COLO668 (cell line): ENCODE results near the gene CKB.

Experiments
- DNase-seq: peaks from one replicate; lab custom pipeline; 2025; ENCODE audit not compliant: unreplicated experiment; lab: John Stamatoyannopoulos, UW

The CKB gene

DNA sequence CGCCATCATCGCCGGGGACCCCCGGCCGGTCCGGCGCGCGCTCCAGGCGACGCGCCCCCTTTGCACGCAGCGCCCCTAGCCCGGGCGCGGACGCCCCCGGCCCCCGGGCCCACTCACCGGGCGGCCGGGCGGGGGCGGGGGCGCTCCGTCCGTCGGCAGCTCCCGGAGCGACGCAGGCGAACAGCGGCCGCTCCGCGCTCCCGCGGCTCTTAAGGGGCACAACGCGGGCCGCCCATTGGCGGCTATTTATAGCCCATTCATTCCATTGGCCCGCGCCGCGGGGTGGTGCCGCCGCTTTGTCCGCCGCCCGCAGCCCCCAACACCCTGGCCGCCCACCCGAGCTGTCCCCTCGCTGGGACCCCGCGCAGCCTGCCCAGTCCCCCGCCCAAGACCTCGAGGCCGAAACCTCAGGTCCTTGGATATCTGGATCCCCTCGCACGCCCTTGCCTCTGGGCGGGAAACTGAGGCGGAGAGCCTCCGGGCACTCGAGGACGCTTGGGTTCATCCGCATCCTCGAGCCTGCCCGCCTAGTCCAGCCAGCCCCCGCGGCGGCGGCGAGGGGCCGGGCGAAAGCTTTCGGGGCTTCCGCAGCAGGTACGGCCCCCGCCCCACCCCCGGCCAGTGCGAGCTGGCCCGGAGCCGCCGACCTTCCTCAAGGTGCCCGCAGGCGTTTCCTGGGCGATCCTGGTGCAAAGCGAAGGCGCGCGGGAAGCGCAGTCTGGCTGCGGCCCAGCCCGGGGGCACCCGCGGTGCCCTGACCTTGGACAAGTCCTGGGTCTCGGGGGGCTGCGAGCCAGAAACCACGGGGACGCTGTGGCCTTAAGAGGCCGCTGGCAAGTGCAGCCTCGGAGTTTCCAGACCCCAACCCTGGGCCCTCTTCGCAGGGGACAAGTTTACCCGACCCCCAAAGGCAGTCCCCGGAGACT lies at the start of gene CKB:
Gene CKB, minus strand, starts transcription at position 182 of the 926 bp plus-strand sequence. CDS start 337 bp downstream, outside the sequence.
- peak; percentile 92 for DNase-seq

DNA sequence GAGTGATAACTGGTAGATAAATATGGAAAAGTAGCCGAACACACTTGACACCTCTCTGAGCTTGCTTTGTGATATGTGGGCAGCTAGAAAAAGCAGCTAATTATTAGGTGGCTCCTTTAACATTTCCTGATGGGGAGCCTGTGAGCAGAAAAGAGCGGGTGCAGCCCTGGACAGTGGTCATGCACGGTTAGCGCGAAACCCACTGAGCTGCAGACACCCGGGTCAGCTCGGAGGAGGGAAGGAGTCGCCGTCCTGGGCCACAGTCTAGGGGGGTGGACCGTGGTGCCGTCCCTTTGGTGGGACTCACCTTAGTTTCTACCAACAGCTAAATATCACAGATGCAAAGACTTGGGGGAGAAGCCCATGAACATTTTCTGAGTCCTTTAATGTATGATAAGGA lies 46.8 kb upstream of the CKB start:
- DNase-seq: no peak

DNA sequence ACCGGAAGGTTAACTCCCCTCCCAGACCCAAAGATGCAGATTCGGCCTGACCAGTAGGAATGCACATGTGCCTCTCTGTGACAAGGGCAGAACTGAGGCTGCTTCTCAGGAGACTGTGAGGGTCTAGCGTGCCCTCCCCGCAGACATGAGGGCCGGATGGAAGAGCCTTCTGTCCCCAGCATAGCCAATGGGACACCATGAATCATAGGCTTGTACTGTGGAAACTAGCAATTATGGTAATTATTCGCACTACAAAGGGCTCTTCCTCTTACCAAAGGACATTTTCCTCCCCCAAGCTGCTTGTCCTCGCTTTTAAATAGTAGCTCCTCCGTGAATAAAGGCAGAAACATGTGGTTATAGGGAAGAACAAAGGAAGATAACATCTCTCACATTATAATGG lies 46.3 kb upstream of the CKB start:
- no peak for DNase-seq

DNA sequence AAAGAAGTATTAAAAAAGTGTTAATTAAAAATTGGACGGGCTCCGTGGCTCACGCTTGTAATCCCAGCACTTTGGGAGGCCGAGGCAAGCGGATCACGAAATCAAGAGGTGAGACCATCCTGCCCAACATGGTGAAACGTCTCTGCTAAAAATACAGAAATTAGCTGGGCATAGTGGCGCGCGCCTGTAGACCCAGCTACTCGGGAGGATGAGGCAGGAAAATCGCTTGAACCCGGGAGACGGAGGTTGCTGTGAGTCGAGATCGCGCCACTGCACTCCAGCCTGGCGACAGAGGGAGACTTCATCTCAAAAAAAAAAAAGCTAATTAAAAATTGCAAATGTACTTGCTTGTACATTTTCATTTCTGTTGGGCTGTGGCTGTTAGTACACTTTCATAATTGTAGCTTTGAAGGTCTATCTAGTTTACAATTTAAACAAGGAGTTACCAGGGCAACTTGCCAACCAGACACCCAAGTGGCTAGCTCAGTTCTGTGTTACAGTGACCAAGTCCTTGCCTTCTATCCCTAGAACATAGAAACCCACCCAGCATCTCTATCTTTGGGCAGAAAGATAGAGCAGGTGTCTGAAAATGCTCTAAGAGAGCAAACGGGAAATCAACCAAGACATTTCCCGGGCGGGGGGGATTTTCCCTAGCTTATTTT lies 41.3 kb upstream of the CKB start:
- DNase-seq: no peak

DNA sequence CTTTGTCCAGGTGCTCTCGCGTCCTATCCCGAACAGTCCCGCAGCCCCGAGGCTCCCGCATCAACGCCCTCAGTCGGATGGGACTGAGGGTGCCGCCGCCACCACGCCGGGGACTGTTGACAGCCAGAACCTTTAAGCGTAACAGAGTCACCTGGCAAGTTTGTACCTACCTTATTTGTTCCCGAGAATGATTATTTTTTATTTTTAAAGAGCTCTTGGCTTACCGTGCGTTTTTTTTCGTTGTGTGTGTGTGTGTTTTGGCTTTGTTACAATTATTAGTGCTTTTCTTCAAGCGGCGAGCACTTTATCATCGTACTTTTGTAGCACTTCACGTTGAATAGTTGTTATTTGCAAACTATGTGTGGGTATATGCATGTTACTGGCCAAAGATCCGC lies 40.6 kb upstream of the CKB start:
- DNase-seq: no peak

DNA sequence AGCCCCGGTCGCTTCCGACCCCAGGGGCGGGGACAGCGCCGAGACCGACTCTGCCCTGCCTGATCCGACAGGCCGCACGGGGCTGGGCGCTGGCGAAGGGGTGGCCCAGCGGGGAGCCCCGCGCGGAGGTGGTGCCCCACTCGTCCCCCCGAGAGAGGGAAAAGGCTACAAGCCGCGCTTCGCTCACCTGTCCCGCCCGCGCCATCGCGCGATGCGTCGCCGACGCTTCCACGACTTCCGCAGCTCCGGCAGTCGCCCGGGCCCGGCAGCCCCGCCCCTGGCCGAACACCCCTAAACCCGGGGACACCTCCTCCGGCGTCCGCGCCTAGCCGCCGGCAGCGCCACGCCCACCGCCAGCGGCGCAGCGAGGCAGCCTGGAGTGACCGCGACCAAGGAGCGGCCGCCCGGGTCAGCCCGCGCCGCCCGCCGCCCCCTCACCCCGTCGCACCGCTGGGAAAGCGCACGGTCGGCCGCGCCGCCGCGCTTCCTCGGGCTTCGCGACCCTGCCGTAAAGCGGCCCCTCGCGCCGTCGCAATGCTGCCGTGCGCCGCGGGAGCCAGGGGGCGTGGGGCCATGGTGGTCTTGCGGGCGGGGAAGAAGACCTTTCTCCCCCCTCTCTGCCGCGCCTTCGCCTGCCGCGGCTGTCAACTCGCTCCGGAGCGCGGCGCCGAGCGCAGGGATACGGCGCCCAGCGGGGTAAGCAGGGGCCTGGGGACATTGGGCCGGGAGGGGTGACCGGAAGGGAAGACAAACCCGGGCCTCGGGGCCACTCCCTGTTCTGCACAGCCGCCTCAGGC lies 40.0 kb upstream of the CKB start, which contains the start of the genes BAG5 and COA8:
Gene BAG5, minus strand, starts transcription at position 229 of the 797 bp plus-strand sequence. CDS start 1,493 bp downstream, outside the sequence.
Gene COA8, plus strand, starts transcription at position 532 of the 797 bp plus-strand sequence. Its CDS starts 42 bp downstream, at position 574.
- DNase-seq: peak; percentile 98

DNA sequence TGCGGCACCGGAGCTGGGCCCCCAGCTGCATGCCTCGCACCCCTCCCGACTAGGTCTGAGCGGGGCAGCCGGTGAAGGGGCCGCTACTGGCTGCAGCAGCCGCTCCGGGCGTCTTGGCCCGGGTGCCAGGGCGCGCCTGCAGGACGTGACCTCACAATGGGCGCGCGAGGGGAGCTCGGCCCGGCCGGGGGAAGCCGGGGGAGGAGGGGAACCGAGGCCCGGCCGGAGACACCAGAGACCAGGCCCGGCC lies 39.5 kb upstream of the CKB start:
- peak; percentile 77 for DNase-seq

DNA sequence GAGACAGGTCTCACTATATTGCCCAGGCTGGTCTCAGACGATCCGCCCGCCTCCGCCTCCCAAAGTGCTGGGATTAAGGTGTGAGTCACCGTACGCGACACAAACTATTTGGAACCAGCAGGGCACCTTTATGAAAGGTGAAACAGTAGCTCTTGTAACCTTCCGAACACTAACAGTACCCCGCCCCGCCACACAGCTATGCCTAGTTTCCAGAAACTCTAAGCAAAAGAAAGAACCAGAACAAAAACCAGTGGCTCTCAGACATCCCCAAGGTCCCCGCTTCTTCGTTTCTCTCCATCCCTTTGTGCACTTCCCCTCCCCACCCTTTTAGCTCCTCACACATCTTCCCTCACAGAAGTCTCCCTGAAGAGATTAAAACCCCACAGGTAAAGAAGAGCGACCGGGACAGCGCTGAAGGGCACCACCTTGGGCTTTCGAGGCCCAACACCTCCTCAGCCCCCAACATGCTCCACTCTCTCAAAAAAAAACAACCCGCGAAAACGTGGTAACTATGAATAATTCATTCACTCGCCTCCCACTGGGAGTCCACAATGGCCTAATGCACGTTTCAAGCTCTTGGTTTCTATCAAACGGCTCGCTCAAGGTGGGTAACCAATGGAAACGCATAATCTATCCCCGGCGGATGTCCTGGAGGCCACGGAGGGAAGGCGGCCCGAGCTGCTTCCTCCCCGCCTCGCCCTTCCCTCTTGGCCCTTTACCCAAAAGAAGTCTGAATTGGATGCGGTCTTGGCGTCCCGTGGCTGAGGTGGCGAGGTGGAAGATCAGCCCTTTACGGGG lies 39.0 kb upstream of the CKB start:
- DNase-seq: peak; percentile 52

DNA sequence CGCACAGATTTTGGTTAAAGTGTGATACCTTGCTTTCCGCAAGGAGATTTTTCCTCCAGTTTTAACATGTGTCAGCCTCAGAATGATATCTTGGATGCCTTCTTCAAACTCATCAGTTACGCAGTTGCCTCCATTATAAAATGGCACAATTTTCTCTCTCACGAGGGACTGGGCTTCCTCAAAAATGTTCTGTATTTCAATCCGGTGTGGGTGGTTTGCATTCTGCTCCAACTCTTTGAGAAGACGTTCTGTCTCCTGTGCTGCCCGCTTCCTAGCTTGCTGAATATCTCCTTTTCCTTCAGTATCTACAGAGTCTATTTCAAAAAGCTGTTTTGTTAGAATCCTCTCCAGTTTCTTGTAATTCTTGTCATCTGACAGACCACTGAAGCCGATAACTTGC lies 38.1 kb upstream of the CKB start:
- no peak for DNase-seq

DNA sequence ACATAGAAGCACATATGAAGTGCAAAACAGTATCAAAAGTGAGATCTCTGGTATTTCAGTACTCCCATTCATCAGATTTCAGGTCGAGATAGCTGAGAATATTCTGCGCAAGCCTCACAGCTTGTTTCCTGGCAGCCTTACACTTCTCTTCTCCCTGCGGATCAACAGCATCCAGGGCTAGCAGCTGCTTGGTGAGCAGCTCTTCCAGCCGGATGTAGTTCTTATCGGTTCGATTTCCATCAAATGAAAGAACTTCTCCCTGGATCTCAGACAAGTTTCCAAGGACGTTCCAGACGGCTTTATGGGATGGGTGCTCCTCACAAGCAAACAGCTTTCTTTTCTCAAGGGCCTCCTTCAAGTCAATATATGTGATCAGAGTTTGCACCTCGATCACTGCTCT lies 37.1 kb upstream of the CKB start:
- DNase-seq: no peak

DNA sequence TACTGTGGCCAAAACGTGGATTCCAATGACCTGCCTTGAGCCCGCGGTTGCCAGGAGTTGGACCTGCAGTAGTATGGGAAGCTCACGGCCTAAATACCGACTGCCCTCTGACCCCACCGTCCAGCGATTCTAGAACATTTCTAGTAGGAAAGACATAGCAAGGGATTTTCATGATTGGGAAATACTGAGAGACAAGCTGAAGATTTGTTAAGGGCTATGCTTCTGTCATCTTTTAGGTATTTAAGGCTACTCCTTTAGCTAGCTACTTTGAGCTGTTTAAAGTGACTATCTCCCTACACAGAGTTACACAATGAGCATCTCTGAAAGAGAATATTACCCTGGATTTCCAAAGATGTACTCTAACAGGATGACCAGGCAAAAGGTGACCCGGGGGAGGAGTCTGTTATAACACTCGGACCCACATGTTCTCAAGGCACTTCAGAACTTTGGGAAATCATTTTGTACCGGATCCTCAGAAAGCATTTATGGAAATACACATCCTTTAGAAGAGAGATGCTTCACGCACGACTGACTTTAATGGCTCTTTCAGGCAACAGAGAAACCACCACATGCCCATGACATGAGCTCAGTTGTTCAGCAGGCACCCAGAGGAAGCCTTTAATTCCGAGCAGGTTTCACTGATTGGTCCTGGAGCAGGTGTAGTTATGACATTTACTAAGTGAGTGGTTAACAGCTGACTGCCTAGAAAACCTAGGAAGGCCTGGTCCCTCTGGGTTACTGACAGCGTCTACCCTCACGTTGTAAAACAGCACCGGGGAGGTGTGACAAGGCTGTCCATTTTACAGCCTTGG lies 35.6 kb upstream of the CKB start:
- DNase-seq: peak; percentile 53

DNA sequence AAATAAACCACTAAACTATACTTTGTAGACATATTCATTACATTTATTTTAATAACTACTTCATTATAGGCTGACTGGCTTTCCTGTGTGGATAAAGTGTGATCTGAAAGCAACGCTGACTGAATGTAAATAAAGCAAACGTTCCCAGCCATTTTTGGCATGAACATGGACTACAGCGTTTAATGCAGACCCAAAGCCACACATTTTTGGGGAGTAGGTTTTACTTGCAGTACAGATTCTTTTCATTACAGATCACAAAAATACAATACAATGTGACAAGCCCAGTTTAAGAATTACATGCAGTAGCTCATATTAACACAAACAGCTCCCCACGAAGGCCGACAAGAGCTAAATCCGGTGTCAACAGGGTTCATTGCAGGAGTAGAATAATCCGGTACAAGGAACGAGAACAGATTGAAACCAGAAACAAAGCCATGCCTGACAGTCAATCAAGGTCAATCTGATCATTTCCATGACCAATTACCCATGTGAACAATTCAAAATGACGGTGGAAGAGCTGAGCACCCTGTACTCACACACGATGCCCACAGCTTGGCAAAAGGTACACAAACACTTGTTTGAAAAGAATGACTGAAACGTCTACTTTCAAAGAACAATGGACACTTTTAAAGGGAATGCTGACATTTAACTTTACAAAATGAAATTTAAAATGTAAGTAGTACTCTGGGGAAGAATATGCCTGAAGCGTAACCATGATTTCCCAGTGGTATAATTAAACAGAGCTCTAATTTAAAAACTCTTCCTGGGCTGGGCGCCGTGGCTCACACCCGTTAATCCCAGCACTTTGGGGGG lies 34.5 kb upstream of the CKB start:
- no peak for DNase-seq

DNA sequence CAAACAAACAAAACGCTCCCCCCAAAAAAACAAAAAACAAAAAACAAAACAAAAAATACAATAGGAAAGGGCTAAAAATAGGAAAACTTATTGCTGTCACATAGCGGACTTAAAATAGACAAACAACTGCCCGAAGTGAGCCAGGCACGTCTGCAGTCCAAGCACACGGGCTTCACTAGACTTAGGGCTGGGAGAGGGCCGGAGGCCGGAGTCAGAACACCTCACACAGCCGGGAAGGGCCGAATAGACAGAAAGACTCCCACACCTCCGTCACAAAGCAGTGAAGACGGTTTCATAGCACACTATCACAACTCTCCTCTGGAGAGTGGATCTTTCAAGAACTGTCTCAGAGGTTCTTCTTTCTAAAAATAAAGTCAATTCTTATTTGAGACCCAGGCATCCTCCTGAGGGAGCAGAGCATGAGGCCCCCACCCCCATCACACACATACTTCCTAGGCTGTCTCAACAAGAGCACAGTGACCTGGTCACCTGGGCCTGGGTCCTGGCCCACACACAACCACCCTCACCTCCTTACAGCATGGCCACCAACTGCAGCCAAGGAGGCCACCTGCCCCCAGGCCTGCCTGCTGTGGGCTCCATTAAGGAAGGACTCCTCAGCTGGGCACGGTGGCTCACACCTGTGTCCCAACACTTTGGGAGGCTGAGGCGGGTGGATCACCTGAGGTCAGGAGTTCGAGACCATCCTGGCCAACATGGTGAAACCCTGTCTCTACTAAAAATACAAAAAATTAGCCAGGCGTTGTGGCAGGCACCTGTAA lies 33.1 kb upstream of the CKB start:
- DNase-seq: no peak

DNA sequence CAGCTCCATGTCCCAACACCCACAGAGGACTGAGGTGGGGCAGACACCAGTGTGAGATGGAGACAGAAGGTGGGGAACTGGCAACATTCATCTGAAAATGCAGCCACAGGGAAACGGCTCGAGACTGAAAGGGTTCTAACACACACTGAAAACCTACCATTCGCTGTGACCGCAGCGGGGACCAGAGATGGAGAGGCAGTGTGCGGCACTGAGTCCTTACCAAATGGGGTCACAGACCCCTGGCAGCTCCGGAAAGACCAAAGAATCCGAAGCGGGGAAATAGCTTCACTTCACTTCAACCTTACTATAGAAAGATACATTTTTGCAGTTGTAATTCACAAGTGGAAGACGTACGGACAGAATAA lies 30.2 kb upstream of the CKB start:
- DNase-seq: no peak

DNA sequence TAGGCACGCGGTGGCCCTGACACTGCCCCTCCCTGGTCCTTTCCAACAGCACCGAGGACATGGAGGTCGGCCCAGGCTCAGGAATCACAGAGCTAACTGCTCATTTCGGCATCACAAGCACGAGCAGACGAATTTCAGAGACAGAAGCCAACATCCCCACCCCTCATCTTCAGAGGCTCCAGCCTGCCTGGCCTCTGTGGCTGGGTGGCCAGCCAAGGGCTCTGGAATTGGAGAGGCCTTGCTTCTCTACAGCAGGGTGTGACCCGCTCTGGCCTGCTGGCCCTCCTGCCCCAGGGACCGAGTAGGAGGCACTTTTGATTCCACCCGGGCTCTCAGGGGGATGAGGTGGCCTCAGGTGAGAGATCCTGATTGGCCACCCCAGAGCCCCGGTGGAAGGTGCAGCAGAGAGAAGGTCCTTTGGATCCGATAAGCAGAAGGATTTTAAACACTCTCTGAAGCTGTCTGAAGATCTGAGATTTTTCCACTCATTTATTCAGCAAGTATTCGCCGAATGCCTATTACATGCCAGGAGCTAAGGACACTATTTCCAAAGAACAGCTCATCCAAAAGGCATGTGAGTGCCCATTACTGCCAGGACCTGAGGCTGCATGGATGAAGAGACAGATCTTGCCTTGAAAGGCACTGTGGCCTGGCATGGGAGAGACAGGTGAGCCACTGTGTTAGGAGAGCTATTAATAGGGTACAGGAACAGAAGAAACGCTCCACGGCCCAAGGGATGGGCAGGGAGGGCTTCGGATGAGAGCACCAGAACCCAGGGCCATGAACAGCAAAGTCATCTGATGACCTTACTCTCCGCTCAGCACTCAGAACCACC lies 29.6 kb upstream of the CKB start:
- no peak for DNase-seq

DNA sequence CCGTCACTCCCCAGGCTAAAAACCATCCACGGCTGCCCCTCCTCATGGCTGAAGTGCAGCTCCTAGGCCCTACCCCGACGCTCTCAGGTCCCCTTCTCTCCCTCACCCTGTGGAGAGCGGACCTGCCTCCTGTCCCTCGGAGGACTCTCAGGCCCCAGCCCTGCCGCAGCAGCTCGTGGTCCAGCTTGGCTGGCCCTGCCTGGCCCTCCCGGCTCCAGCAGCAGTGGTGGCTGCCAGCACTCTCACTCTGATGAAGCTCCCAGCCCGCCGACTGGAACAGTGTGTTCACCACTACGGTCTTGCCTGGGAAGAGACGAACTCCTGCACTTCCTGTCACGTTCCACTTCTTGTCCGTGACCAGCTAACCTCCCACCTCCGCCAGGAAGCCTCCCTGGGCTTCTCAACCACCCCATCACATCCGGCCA lies 28.7 kb upstream of the CKB start:
- no peak for DNase-seq
